Measurements from ENCODE around the gene TEX52. TPM values are rescaled to one million over a fixed set of nuclear protein-coding genes. Genes with fewer than 3 reads are reported as not detected.

TEX52 gene
- total and polyA plus RNA-seq, 2 of the 13 experiments (the other 11 are each of a cell fraction or from before 2014, with no cell fraction given), result 0.05 TPM; not detected in 1

DNA sequence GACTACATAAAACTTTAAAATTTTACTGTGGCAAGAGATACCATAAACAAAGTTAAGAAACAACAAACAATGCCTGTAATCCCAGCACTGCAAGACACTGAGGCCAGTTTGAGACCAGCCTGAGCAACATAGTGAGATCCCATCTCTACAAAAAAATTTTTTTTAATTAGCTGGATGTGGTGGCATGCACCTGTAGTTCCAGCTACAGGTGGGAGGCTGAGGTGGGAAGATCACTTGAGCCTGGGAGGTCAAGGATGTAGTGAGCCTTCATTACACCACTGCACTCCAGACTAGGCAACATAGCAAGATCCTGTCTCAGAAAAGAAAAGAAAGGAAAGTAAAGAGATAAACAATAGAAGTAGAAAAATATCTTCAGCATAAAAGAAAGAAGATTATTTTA, 3.3 kb upstream of the TEX52 start:
- no peaks in the 10 kb centered on the region for H3K9me3 ChIP-seq (ENCODE audit: low read length)
- ATAC-seq (no peak), FAIRE-seq (no peak), DNase-seq (ENCODE audit: low spot score) (no peak)
- no peaks in the 10 kb centered on the region for H3K79me2 ChIP-seq (ENCODE audit: insufficient read depth, low read length)
- H3K27ac ChIP-seq (ENCODE audit: extremely low read length, insufficient read depth, low read length), result no peak overlapping the region
- H3K4me1 ChIP-seq (ENCODE audit: insufficient read depth, low read length), result peaks cover 12% of the 10 kb centered on the region
- peaks cover 19 to 57% of the 10 kb centered on the region in 2 experiments for H3K36me3 ChIP-seq (replicated peaks in 1 of 2; ENCODE audit: control insufficient read depth in 1 of 2, insufficient read depth in 2 of 2, low read length in 2 of 2)
- H3K27me3 ChIP-seq (ENCODE audit: control insufficient read depth in 1 of 2, insufficient read depth in 2 of 2, low read length in 2 of 2), result no peaks in the 10 kb centered on the region
- H3K4me2 ChIP-seq (ENCODE audit: low read depth, low read length), result no peak overlapping the region
- CTCF ChIA-PET (ENCODE audit: low intra/inter-chr PET ratio, low total read pairs), result no interaction called here
- H2AFZ ChIP-seq (ENCODE audit: low read length), result no peak overlapping the region
- POLR2A ChIA-PET, result no interaction called here
- no TSS peak for BruUV-seq (replicated peaks)
- intact Hi-C loops (cut with micrococcal nuclease; ENCODE audit: unreplicated experiment), result no loop called here
- TF ChIP-seq ZNF724P (CRISPR knock-in tag; IDR thresholded peaks at IDR 0.05; ENCODE audit: borderline replicate concordance) (no peak), RBM22 (optimal IDR thresholded peaks at IDR 0.05; ENCODE audit: low read length) (no peak), CHCHD3 (CRISPR knock-in tag; IDR thresholded peaks at IDR 0.05) (no peak), PHF5A (CRISPR knock-in tag; IDR thresholded peaks at IDR 0.05; ENCODE audit: low read depth, unreplicated experiment) (no peak), BORCS8-MEF2B (CRISPR knock-in tag; IDR thresholded peaks at IDR 0.05) (no peak), ZBTB21 (CRISPR knock-in tag; IDR thresholded peaks at IDR 0.05) (no peak), YEATS4 (CRISPR knock-in tag; IDR thresholded peaks at IDR 0.05; ENCODE audit: borderline replicate concordance) (no peak), SNRNP70 (IDR thresholded peaks at IDR 0.05; ENCODE audit: low read depth, low read length) (no peak)
- no peaks in the 10 kb centered on the region for H4K20me1 ChIP-seq (ENCODE audit: insufficient read depth, low read length)
- no peak overlapping the region for H3K4me3 ChIP-seq (replicated peaks in 1 of 3; ENCODE audit: insufficient read depth in 1 of 3, low read depth in 2 of 3, low read length in 3 of 3)
- H3K9ac ChIP-seq (ENCODE audit: insufficient read depth, low read depth, low read length), result no peak overlapping the region
- in situ Hi-C loops (cut with HindIII; ENCODE audit: extremely low pct_ligation_motif_present, low pct_unique_long_range_greater_than_20kb), result no loop called here

- CTCF ChIA-PET (ENCODE audit: low intra/inter-chr PET ratio, low total read pairs), result no interaction called here
- intact Hi-C loops (cut with micrococcal nuclease; ENCODE audit: unreplicated experiment), result no loop called here
- in situ Hi-C loops (cut with HindIII; ENCODE audit: extremely low pct_ligation_motif_present, low pct_unique_long_range_greater_than_20kb), result no loop called here
These were observed 2.1 kb upstream of the TEX52 start for GRCh38 chr12:2858944-2859421.

More at GRCh38 chr12:2858944-2859421, 2.1 kb upstream of the TEX52 start:
- POLR2A ChIA-PET, result no interaction called here
- no peaks in the 10 kb centered on the region for H4K20me1 ChIP-seq (ENCODE audit: insufficient read depth, low read length)
- FAIRE-seq (no peak), ATAC-seq (no peak), DNase-seq (ENCODE audit: low spot score) (no peak)
- H3K9me3 ChIP-seq (ENCODE audit: low read length), result no peaks in the 10 kb centered on the region
- TF ChIP-seq KDM4B (CRISPR knock-in tag; IDR thresholded peaks at IDR 0.05) (no peak), KMT2A (CRISPR knock-in tag; IDR thresholded peaks at IDR 0.05) (no peak), ZNF552 (CRISPR knock-in tag; IDR thresholded peaks at IDR 0.05; ENCODE audit: borderline replicate concordance) (no peak), PAWR (CRISPR knock-in tag; IDR thresholded peaks at IDR 0.05; ENCODE audit: borderline replicate concordance) (no peak), HOXA7 (CRISPR knock-in tag; IDR thresholded peaks at IDR 0.05) (no peak), FOXJ3 (CRISPR knock-in tag; IDR thresholded peaks at IDR 0.05; ENCODE audit: borderline replicate concordance) (no peak), HOXD1 (CRISPR knock-in tag; IDR thresholded peaks at IDR 0.05) (no peak)
- TF ChIP-seq, protein P1, sequence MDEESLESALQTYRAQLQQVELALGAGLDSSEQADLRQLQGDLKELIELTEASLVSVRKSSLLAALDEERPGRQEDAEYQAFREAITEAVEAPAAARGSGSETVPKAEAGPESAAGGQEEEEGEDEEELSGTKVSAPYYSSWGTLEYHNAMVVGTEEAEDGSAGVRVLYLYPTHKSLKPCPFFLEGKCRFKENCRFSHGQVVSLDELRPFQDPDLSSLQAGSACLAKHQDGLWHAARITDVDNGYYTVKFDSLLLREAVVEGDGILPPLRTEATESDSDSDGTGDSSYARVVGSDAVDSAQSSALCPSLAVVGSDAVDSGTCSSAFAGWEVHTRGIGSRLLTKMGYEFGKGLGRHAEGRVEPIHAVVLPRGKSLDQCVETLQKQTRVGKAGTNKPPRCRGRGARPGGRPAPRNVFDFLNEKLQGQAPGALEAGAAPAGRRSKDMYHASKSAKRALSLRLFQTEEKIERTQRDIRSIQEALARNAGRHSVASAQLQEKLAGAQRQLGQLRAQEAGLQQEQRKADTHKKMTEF (CRISPR knock-in tag; IDR thresholded peaks at IDR 0.05), result no peak
- TF ChIP-seq, protein P2, sequence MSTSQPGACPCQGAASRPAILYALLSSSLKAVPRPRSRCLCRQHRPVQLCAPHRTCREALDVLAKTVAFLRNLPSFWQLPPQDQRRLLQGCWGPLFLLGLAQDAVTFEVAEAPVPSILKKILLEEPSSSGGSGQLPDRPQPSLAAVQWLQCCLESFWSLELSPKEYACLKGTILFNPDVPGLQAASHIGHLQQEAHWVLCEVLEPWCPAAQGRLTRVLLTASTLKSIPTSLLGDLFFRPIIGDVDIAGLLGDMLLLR (CRISPR knock-in tag; IDR thresholded peaks at IDR 0.05), result no peak
- TF ChIP-seq, protein P3, sequence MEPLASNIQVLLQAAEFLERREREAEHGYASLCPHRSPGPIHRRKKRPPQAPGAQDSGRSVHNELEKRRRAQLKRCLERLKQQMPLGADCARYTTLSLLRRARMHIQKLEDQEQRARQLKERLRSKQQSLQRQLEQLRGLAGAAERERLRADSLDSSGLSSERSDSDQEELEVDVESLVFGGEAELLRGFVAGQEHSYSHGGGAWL (CRISPR knock-in tag; IDR thresholded peaks at IDR 0.05), result no peak
- no peak overlapping the region for H3K9ac ChIP-seq (ENCODE audit: insufficient read depth, low read depth, low read length)
- H3K4me2 ChIP-seq (ENCODE audit: low read depth, low read length), result no peak overlapping the region
- no peaks in the 10 kb centered on the region for H3K79me2 ChIP-seq (ENCODE audit: insufficient read depth, low read length)
- H3K36me3 ChIP-seq (replicated peaks in 1 of 2; ENCODE audit: control insufficient read depth in 1 of 2, insufficient read depth in 2 of 2, low read length in 2 of 2), result peaks cover 8 to 46% of the 10 kb centered on the region in 2 experiments
- peaks cover 12% of the 10 kb centered on the region for H3K4me1 ChIP-seq (ENCODE audit: insufficient read depth, low read length)
- H3K27me3 ChIP-seq (ENCODE audit: control insufficient read depth in 1 of 2, insufficient read depth in 2 of 2, low read length in 2 of 2), result no peaks in the 10 kb centered on the region
- H3K27ac ChIP-seq (ENCODE audit: extremely low read length, insufficient read depth, low read length), result no peak overlapping the region
- H2AFZ ChIP-seq (ENCODE audit: low read length), result no peak overlapping the region
- TSS peak; percentile 41 for BruUV-seq (replicated peaks)
- H3K4me3 ChIP-seq (replicated peaks in 1 of 3; ENCODE audit: insufficient read depth in 1 of 3, low read depth in 2 of 3, low read length in 3 of 3), result no peak overlapping the region
- WGBS (ENCODE audit: low lambda C conversion rate), result 98% methylated on average over 12 of the region's 12 CpGs

Measured in HepG2 (cell line).